ENCODE results near the gene SORCS2. TPM values are rescaled to one million over a fixed set of nuclear protein-coding genes. Genes with fewer than 3 reads are reported as not detected.

The SORCS2 gene
- total RNA-seq, 1 experiment from 2014 or later: 0.06 TPM

DNA sequence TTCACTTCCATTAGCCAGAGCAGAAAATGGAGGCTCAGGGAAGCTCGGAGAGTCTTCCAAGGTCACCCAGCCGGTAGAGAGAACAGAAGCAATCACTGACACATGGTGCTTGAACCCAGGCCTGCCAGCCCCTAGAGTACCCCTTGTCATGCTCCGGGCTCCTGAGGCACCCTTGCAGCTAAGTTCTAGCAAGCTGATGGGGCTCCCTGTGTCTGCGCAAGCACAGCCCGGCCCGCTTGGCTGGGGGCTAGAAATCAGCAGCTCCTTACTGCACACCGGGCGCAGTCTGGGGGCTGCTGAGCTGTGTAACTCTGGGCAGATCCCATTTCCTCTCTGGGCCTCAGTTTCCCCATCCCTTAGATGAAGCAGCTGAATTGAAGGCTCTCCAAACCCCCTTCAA lies 344.5 kb downstream of the SORCS2 start:
- BruUV-seq (replicated peaks): no TSS peak
- intact Hi-C loops (cut with micrococcal nuclease; ENCODE audit: unreplicated experiment): no loop called here

GRCh38 chr4:7537853-7538400 lies 345.6 kb downstream of the SORCS2 start:
- no peak overlapping the region for H3K4me3 ChIP-seq (ENCODE audit: low read depth, low read length, poor library complexity, severe bottlenecking)
- BruUV-seq (replicated peaks): no TSS peak
- H3K9me3 ChIP-seq (ENCODE audit: low read depth, low read length, poor library complexity, severe bottlenecking): no peaks in the 10 kb centered on the region
- no peak overlapping the region for H3K27ac ChIP-seq (ENCODE audit: low read depth, low read length, poor library complexity, severe bottlenecking)
- ChIA-PET POLR2A (ENCODE audit: low non-redundant PET) (no interaction called here), CTCF (no interaction called here)
- H3K36me3 ChIP-seq (ENCODE audit: insufficient read depth, low read length, poor library complexity, severe bottlenecking): no peaks in the 10 kb centered on the region
- H3K4me1 ChIP-seq (ENCODE audit: insufficient read depth, low read length, poor library complexity, severe bottlenecking): no peaks in the 10 kb centered on the region
- DNase-seq (ENCODE audit: low spot score): no peak
- intact Hi-C loops (cut with micrococcal nuclease; ENCODE audit: unreplicated experiment): no loop called here
- no peaks in the 10 kb centered on the region for H3K27me3 ChIP-seq (replicated peaks; ENCODE audit: insufficient read depth, low read depth, low read length, poor library complexity)
- no peak for TF ChIP-seq EZH2 (IDR thresholded peaks at IDR 0.05; ENCODE audit: borderline replicate concordance, low read depth, low read length, poor library complexity, severe bottlenecking)
- TF ChIP-seq, protein P1, sequence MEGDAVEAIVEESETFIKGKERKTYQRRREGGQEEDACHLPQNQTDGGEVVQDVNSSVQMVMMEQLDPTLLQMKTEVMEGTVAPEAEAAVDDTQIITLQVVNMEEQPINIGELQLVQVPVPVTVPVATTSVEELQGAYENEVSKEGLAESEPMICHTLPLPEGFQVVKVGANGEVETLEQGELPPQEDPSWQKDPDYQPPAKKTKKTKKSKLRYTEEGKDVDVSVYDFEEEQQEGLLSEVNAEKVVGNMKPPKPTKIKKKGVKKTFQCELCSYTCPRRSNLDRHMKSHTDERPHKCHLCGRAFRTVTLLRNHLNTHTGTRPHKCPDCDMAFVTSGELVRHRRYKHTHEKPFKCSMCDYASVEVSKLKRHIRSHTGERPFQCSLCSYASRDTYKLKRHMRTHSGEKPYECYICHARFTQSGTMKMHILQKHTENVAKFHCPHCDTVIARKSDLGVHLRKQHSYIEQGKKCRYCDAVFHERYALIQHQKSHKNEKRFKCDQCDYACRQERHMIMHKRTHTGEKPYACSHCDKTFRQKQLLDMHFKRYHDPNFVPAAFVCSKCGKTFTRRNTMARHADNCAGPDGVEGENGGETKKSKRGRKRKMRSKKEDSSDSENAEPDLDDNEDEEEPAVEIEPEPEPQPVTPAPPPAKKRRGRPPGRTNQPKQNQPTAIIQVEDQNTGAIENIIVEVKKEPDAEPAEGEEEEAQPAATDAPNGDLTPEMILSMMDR (conservative IDR thresholded peaks at IDR 0.05; ENCODE audit: low read depth, low read length): no peak

More for the DNA sequence above, 344.5 kb downstream of the SORCS2 start:
- POLR2A ChIA-PET (ENCODE audit: low non-redundant PET): no interaction called here
- no peaks in the 10 kb centered on the region for H3K9me3 ChIP-seq (ENCODE audit: low read depth, low read length, poor library complexity, severe bottlenecking)
- TF ChIP-seq EZH2 (IDR thresholded peaks at IDR 0.05; ENCODE audit: borderline replicate concordance, low read depth, low read length, poor library complexity, severe bottlenecking): no peak
- TF ChIP-seq, protein P1 (conservative IDR thresholded peaks at IDR 0.05; ENCODE audit: low read depth, low read length): no peak
- CTCF ChIA-PET: no interaction called here
- H3K4me3 ChIP-seq (ENCODE audit: low read depth, low read length, poor library complexity, severe bottlenecking): no peak overlapping the region
- no peak for DNase-seq (ENCODE audit: low spot score)
- no peaks in the 10 kb centered on the region for H3K4me1 ChIP-seq (ENCODE audit: insufficient read depth, low read length, poor library complexity, severe bottlenecking)
- H3K36me3 ChIP-seq (ENCODE audit: insufficient read depth, low read length, poor library complexity, severe bottlenecking): no peaks in the 10 kb centered on the region
- H3K27me3 ChIP-seq (replicated peaks; ENCODE audit: insufficient read depth, low read depth, low read length, poor library complexity): no peaks in the 10 kb centered on the region
- H3K27ac ChIP-seq (ENCODE audit: low read depth, low read length, poor library complexity, severe bottlenecking): no peak overlapping the region

DNA sequence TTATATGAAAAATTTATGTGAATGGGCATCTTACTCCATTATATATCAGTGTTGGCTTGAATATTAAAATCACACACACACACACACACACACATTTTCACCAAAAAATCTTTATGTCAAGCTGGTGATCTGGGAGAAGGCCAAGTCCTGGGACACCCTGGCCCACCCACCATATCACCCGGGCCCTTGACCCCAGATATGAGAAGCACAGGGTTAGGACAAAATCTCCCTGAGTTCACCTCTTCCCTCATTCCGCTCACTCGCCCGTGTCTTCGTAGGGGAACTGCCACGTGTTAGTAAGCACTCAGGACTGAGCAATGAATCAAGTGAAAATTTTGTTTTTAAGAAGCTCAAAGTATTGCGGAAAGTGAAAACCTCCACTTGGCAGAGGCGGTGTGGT lies 346.2 kb downstream of the SORCS2 start:
- no TSS peak for BruUV-seq (replicated peaks)
- ChIA-PET POLR2A (ENCODE audit: low non-redundant PET) (no interaction called here), CTCF (no interaction called here)
- Histone ChIP-seq H3K36me3 (ENCODE audit: insufficient read depth, low read length, poor library complexity, severe bottlenecking) (no peaks in the 10 kb centered on the region), H3K9me3 (ENCODE audit: low read depth, low read length, poor library complexity, severe bottlenecking) (no peaks in the 10 kb centered on the region), H3K27me3 (replicated peaks; ENCODE audit: insufficient read depth, low read depth, low read length, poor library complexity) (no peaks in the 10 kb centered on the region), H3K4me1 (ENCODE audit: insufficient read depth, low read length, poor library complexity, severe bottlenecking) (no peaks in the 10 kb centered on the region), H3K27ac (ENCODE audit: low read depth, low read length, poor library complexity, severe bottlenecking) (no peak overlapping the region), H3K4me3 (ENCODE audit: low read depth, low read length, poor library complexity, severe bottlenecking) (no peak overlapping the region)
- DNase-seq (ENCODE audit: low spot score): no peak
- TF ChIP-seq, protein P1 (conservative IDR thresholded peaks at IDR 0.05; ENCODE audit: low read depth, low read length): no peak
- no peak for TF ChIP-seq EZH2 (IDR thresholded peaks at IDR 0.05; ENCODE audit: borderline replicate concordance, low read depth, low read length, poor library complexity, severe bottlenecking)
- intact Hi-C loops (cut with micrococcal nuclease; ENCODE audit: unreplicated experiment): no loop called here

Data from A673 (cell line).